IMR-90 (cell line): ENCODE data around the gene GSE1. TPM values are rescaled to one million over a fixed set of nuclear protein-coding genes. Genes with fewer than 3 reads are reported as not detected.

Source experiments
- ATAC-seq: fragments of 200-7000 bp; cut with Tn5 transposase; 2 replicates; pipeline ENCODE4 v1.9.1; 2020; ENCODE audit warnings: low read depth, mild to moderate bottlenecking, moderate library complexity
- BruUV-seq: library from RNA; stranded (reverse); fragments of 400-500 nt; replicated peaks from 2 replicates; lab custom pipeline; 2021; lab: Mats Ljungman, UMichigan
- CTCF ChIA-PET: fragments of 300-600 bp; formaldehyde crosslinking; extraction: SDS; loops from one replicate; lab custom pipeline; 2021; ENCODE audit warnings: antibody characterized with exemption; lab: Yijun Ruan, JAX
- POLR2A ChIA-PET: fragments of 300-600 bp; sonication (Branson Sonifier 250); formaldehyde crosslinking; loops from one replicate; lab custom pipeline; 2022; ENCODE audit warnings: antibody characterized with exemption; ENCODE audit not compliant: unreplicated experiment; lab: Charles Lee
- DNase-seq: peaks from one replicate; pipeline ENCODE4 v3.0.0; 2013
- H2AFZ ChIP-seq: replicated peaks from 2 replicates; pipeline ENCODE3; 2013; ENCODE audit warnings: low read length, mild to moderate bottlenecking; ENCODE audit not compliant: poor library complexity
- H2AK5ac ChIP-seq: 2 replicates; pipeline ENCODE4 v1.6.1; 2013; ENCODE audit warnings: low read depth, low read length, inconsistent platforms
- H2AK9ac ChIP-seq: replicated peaks from 2 replicates; pipeline ENCODE3; 2013; ENCODE audit warnings: mild to moderate bottlenecking, low read depth, low read length, moderate library complexity; ENCODE audit not compliant: poor library complexity
- H2BK120ac ChIP-seq: 2 replicates; pipeline ENCODE4 v1.6.1; 2013; ENCODE audit warnings: low read depth, low read length, inconsistent platforms
- H2BK15ac ChIP-seq: 3 replicates; pipeline ENCODE4 v1.6.1; 2013; ENCODE audit warnings: low read depth, low read length, inconsistent platforms
- H2BK20ac ChIP-seq: 2 replicates; pipeline ENCODE4 v1.6.1; 2013; ENCODE audit warnings: low read depth, mild to moderate bottlenecking, inconsistent platforms, low read length, moderate library complexity
- H2BK5ac ChIP-seq: 2 replicates; pipeline ENCODE4 v1.6.1; 2013; ENCODE audit warnings: mild to moderate bottlenecking, low read depth, low read length, inconsistent platforms; ENCODE audit not compliant: poor library complexity, severe bottlenecking
- H3K14ac ChIP-seq: replicated peaks from 2 replicates; pipeline ENCODE4 v1.6.1; 2013; ENCODE audit warnings: low read depth, low read length, inconsistent platforms
- H3K18ac ChIP-seq: 2 replicates; pipeline ENCODE4 v1.6.1; 2013; ENCODE audit warnings: low read depth, low read length, control low read depth
- H3K23ac ChIP-seq: 2 replicates; pipeline ENCODE4 v1.6.1; 2013; ENCODE audit warnings: low read depth, low read length, inconsistent platforms
- H3K27ac ChIP-seq: 2 replicates; pipeline ENCODE4 v1.5.1; 2013; ENCODE audit warnings: mild to moderate bottlenecking, control low read depth, low read length; ENCODE audit not compliant: insufficient read depth
- H3K27me3 ChIP-seq: 2 replicates; pipeline ENCODE4 v1.6.1; 2013; ENCODE audit warnings: low read length; ENCODE audit not compliant: control insufficient read depth, insufficient read depth
- H3K36me3 ChIP-seq: 2 replicates; pipeline ENCODE4 v1.6.1; 2013; ENCODE audit warnings: low read length, mixed read lengths; ENCODE audit not compliant: control insufficient read depth, insufficient read depth
- H3K4ac ChIP-seq: 2 replicates; pipeline ENCODE4 v1.6.1; 2013; ENCODE audit warnings: low read depth, low read length, inconsistent platforms
- H3K4me1 ChIP-seq: 2 replicates; pipeline ENCODE4 v1.6.1; 2013; ENCODE audit warnings: low read length, mixed read lengths; ENCODE audit not compliant: control insufficient read depth, insufficient read depth
- H3K4me2 ChIP-seq: 2 replicates; pipeline ENCODE4 v1.6.1; 2013; ENCODE audit warnings: low read depth, mild to moderate bottlenecking, control low read depth, low read length, moderate library complexity
- H3K4me3 ChIP-seq: 2 replicates; pipeline ENCODE4 v1.5.1; 2013; ENCODE audit warnings: low read depth, mild to moderate bottlenecking, control low read depth, low read length, moderate library complexity; ENCODE audit not compliant: insufficient read depth
- H3K56ac ChIP-seq: 2 replicates; pipeline ENCODE4 v1.6.1; 2013; ENCODE audit warnings: low read length, inconsistent platforms; ENCODE audit not compliant: insufficient read depth; ENCODE audit errors: extremely low read depth
- H3K79me1 ChIP-seq, 2 experiments: 2 replicates each; pipeline ENCODE4 v1.6.1; 2013; ENCODE audit warnings: low read length in 2 of 2, inconsistent platforms in 1 of 2, low read depth in 1 of 2
- H3K9ac ChIP-seq: 2 replicates; pipeline ENCODE4 v1.6.1; 2013; ENCODE audit warnings: low read depth, low read length, control low read depth
- H3K9me1 ChIP-seq: 2 replicates; pipeline ENCODE4 v1.6.1; 2013; ENCODE audit warnings: low read length, inconsistent platforms; ENCODE audit not compliant: insufficient read depth
- H3K9me3 ChIP-seq: 2 replicates; pipeline ENCODE4 v1.6.1; 2013; ENCODE audit warnings: low read length; ENCODE audit not compliant: control insufficient read depth, insufficient read depth
- H4K20me1 ChIP-seq: 2 replicates; pipeline ENCODE4 v1.6.1; 2013; ENCODE audit warnings: low read length, inconsistent platforms; ENCODE audit not compliant: insufficient read depth
- H4K5ac ChIP-seq: 2 replicates; pipeline ENCODE4 v1.6.1; 2013; ENCODE audit warnings: mild to moderate bottlenecking, low read depth, low read length, control low read depth
- H4K8ac ChIP-seq, 2 experiments: 2 replicates each; pipeline ENCODE4 v1.6.1; 2013; ENCODE audit warnings: low read depth in 2 of 2, low read length in 2 of 2, control low read depth in 1 of 2, inconsistent platforms in 1 of 2
- H4K91ac ChIP-seq: 2 replicates; pipeline ENCODE4 v1.6.1; 2013; ENCODE audit warnings: low read depth, low read length, inconsistent platforms; ENCODE audit not compliant: insufficient read depth
- FOS ChIP-seq: fragments of 150-350 bp; IDR thresholded peaks from 2 replicates; pipeline ENCODE4 v1.6.1; 2016; ENCODE audit warnings: low read depth, low read length
- MAFK ChIP-seq: IDR thresholded peaks from 2 replicates; pipeline ENCODE4 v1.6.1; 2012; ENCODE audit warnings: low read depth, low read length, improper control_type of control experiment
- MAZ ChIP-seq: IDR thresholded peaks from 2 replicates; pipeline ENCODE4 v1.6.1; 2012; ENCODE audit warnings: low read depth, mild to moderate bottlenecking, low read length, improper control_type of control experiment, moderate library complexity, borderline replicate concordance
- RAD21 ChIP-seq: IDR thresholded peaks from 2 replicates; pipeline ENCODE4 v1.6.1; 2012; ENCODE audit warnings: low read length, improper control_type of control experiment
- RFX5 ChIP-seq: IDR thresholded peaks from 2 replicates; pipeline ENCODE4 v1.8.0; 2012; ENCODE audit warnings: low read depth, mild to moderate bottlenecking, low read length, moderate library complexity
- SMC3 ChIP-seq: fragments of 150-350 bp; IDR thresholded peaks from 2 replicates; pipeline ENCODE4 v1.6.1; 2016; ENCODE audit warnings: low read depth, mild to moderate bottlenecking, antibody characterized with exemption, low read length, moderate library complexity
- WGBS, 2 experiments: methylation state at CpG; one replicate each; pipeline versions ENCODE4 v1.1.5 to v1.1.7; 2013; ENCODE audit warnings: missing lambda C conversion rate in 2 of 2; ENCODE audit not compliant: insufficient read length in 1 of 2; ENCODE audit errors: extremely low coverage in 2 of 2; 5-methylcytosine and 5-hydroxymethylcytosine counted together
- dilution Hi-C: fragments of 300-500 bp; cut with HindIII; formaldehyde crosslinking; loops from one replicate; pipeline ENCODE4 v1.14.3; 2018; ENCODE audit warnings: low sequenced_read_pairs; ENCODE audit not compliant: unreplicated experiment
- in situ Hi-C: fragments of 300-500 bp; cut with MboI; formaldehyde crosslinking; loops from 3 replicates; pipeline ENCODE4 v1.14.3; 2019; ENCODE audit warnings: low sequenced_read_pairs, inconsistent platforms, mixed read lengths
- intact Hi-C: fragments of 100-400 bp; cut with micrococcal nuclease; formaldehyde crosslinking; loops from 2 replicates; pipeline ENCODE4 v1.10.0; 2022
- polyA plus RNA-seq, 3 experiments: library from polyadenylated mRNA; depleted of rRNA; stranded (reverse); fragments of >200 nt; gene quantifications; 2 replicates each; pipeline ENCODE4 v1.2.3, GENCODE V29; 2012; ENCODE audit warnings: low replicate concordance in 1 of 3
- total RNA-seq: library from RNA; depleted of rRNA; stranded (reverse); fragments of >200 nt; gene quantifications from 2 replicates; pipeline ENCODE4 v1.2.3, GENCODE V29; 2012

GSE1 gene
- total and polyA plus RNA-seq, 2 of the 4 experiments (the other 2 are of a cell fraction), result 14.9 to 25.5 TPM

DNA sequence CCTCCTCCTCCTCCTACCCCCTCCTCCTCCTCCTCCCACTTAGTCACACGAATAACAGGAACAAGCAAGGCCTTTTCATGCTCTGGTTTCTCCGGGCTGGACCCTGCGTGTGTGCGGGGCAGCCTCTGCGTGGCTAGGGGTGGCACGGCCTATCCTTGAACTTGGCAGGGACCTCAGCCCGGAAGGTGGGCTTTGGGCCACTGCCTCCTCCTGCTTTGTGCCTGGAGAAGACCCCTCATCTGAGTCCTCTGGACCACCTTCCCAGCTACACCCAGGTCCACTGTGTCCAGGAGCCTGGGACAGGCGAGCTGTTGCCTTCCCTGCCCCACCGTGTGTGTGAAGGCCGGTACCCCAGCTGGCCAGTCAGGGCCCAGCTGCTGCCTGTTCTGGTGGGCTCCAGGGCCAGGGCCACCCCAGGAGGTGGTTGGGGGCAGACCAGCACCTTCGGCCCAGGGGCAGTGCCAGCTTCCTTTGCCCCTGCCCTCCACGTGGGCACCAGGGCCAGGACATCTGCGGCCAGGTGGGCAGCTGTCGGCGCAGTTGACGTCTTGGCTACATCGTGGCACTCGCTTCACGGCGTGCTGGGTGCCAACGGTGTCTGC, 40.3 kb downstream of the GSE1 start:
- H2BK5ac ChIP-seq, result peak overlapping the region; percentile 45
- H3K9me3 ChIP-seq, result no peaks in the 10 kb centered on the region
- H2BK20ac ChIP-seq, result no peak overlapping the region
- 94% methylated on average over 12 of the region's 21 CpGs; no CpG with 5 or more reads in 1 of the 2 experiments for WGBS, 2 experiments
- no peak for TF ChIP-seq RAD21
- TF ChIP-seq FOS, result no peak
- no peak for TF ChIP-seq MAFK
- TF ChIP-seq MAZ, result 0 out of 2 replicates have a peak, but pooled peaks have one; percentile 1
- no peak for TF ChIP-seq SMC3
- no peak for TF ChIP-seq RFX5
- peak overlapping the region; percentile 52 for H3K4ac ChIP-seq
- CTCF ChIA-PET, result no interaction called here
- no peak overlapping the region for H4K8ac ChIP-seq
- no peak overlapping the region for H3K4me2 ChIP-seq
- H3K18ac ChIP-seq, result no peak overlapping the region
- H2AFZ ChIP-seq, result peak overlapping the region; percentile 51
- no peak overlapping the region for H2BK120ac ChIP-seq
- no peak overlapping the region for H3K9ac ChIP-seq
- ATAC-seq (no peak), DNase-seq (no peak)
- dilution Hi-C loops (no loop called here), intact Hi-C loops (no loop called here), in situ Hi-C loops (no loop called here)
- peaks cover 53% of the 10 kb centered on the region for H4K20me1 ChIP-seq
- H3K36me3 ChIP-seq, result peaks cover 52% of the 10 kb centered on the region
- peak overlapping the region; percentile 50; the same call in 1 of the 2 replicates for H2AK5ac ChIP-seq
- peaks cover 11 to 25% of the 10 kb centered on the region in 2 experiments for H3K79me1 ChIP-seq
- no TSS peak for BruUV-seq
- H3K27me3 ChIP-seq, result no peaks in the 10 kb centered on the region
- no peak overlapping the region for H3K56ac ChIP-seq
- peak overlapping the region; percentile 64; the same call in 1 of the 2 replicates for H3K27ac ChIP-seq
- no peak overlapping the region for H3K23ac ChIP-seq
- POLR2A ChIA-PET, result no interaction called here
- 0 out of 2 replicates have a peak overlapping the region, but pooled peaks have one; percentile 21 for H3K14ac ChIP-seq
- H3K4me1 ChIP-seq, result peaks cover 14% of the 10 kb centered on the region
- no peak overlapping the region for H3K4me3 ChIP-seq
- no peak overlapping the region for H2BK15ac ChIP-seq
- H4K5ac ChIP-seq, result peak overlapping the region; percentile 55; the same call in 1 of the 2 replicates
- H4K91ac ChIP-seq, result no peak overlapping the region; the same call in 1 of the 2 replicates
- H3K9me1 ChIP-seq, result 0 out of 2 replicates have a peak, but pooled peaks cover 6% of the 10 kb centered on the region
- H2AK9ac ChIP-seq, result peak overlapping the region; percentile 81
